Epithelial cell of proximal tubule (primary cell): ENCODE results near the gene NVL. TPM values are rescaled to one million over a fixed set of nuclear protein-coding genes. Genes with fewer than 3 reads are reported as not detected.

ENCODE experiments used
- DNase-seq: peaks from one replicate; pipeline ENCODE4 v3.0.0-alpha.2; 2011; ENCODE audit warnings: low read depth
- H3K4me3 ChIP-seq: 2 replicates; pipeline ENCODE4 v1.5.1; 2011; ENCODE audit warnings: low read depth, mild to moderate bottlenecking, low read length
- CTCF ChIP-seq: conservative IDR thresholded peaks from 2 replicates; pipeline ENCODE4 v1.5.1; 2012; ENCODE audit warnings: low read depth, mild to moderate bottlenecking, low read length
- total RNA-seq: library from RNA; depleted of rRNA; stranded (reverse); fragments of >200 nt; gene quantifications from 2 replicates; pipeline ENCODE4 v1.2.3, GENCODE V29; 2015

NVL gene
- total RNA-seq, 1 donor from 2014 or later = 19.4 TPM

- peak; percentile 65 for TF ChIP-seq CTCF
- H3K4me3 ChIP-seq = no peak overlapping the region
- DNase-seq = peak; percentile 37
These were observed 3.4 kb upstream of the NVL start for GRCh38 chr1:224333309-224333926.

GRCh38 chr1:224331824-224332223, 1.9 kb upstream of the NVL start:
- no peak for DNase-seq
- H3K4me3 ChIP-seq = no peak overlapping the region
- TF ChIP-seq CTCF = no peak

- no peak for TF ChIP-seq CTCF
- H3K4me3 ChIP-seq = no peak overlapping the region
- DNase-seq = no peak
These were observed 1.4 kb upstream of the NVL start for GRCh38 chr1:224331326-224331725.

GRCh38 chr1:224329484-224329841, 509 bp downstream of the NVL start:
- TF ChIP-seq CTCF = no peak
- no peak for DNase-seq

GRCh38 chr1:224328644-224329043, 1.3 kb downstream of the NVL start:
- DNase-seq = no peak

More at GRCh38 chr1:224329484-224329841, 509 bp downstream of the NVL start:
- peak overlapping the region; percentile 86 for H3K4me3 ChIP-seq

GRCh38 chr1:224325959-224326358, 4.0 kb downstream of the NVL start:
- TF ChIP-seq CTCF = no peak
- no peak overlapping the region for H3K4me3 ChIP-seq
- no peak for DNase-seq

More at GRCh38 chr1:224328644-224329043, 1.3 kb downstream of the NVL start:
- peak overlapping the region; percentile 86 for H3K4me3 ChIP-seq
- no peak for TF ChIP-seq CTCF

GRCh38 chr1:224321706-224322105, 8.3 kb downstream of the NVL start:
- no peak for DNase-seq
- TF ChIP-seq CTCF = no peak

More at GRCh38 chr1:224321706-224322105, 8.3 kb downstream of the NVL start:
- no peak overlapping the region for H3K4me3 ChIP-seq
